ENCODE measurements around the gene TOX2.

TOX2 gene

GRCh38 chr20:43921227-43921780 lies 6.7 kb downstream of the TOX2 start:
- TF ChIP-seq CTCF (IDR thresholded peaks at IDR 0.05; ENCODE audit: borderline replicate concordance, insufficient read depth, low read depth, low read length), result no peak
- no peak overlapping the region for H3K4me3 ChIP-seq (ENCODE audit: low read depth, low read length)

- TF ChIP-seq CTCF (IDR thresholded peaks at IDR 0.05; ENCODE audit: borderline replicate concordance, insufficient read depth, low read depth, low read length), result no peak
- no peak overlapping the region for H3K4me3 ChIP-seq (ENCODE audit: low read depth, low read length)
Observed at GRCh38 chr20:43922614-43923013, 8.0 kb downstream of the TOX2 start.

- no peak overlapping the region for H3K4me3 ChIP-seq (ENCODE audit: low read depth, low read length)
- TF ChIP-seq CTCF (IDR thresholded peaks at IDR 0.05; ENCODE audit: borderline replicate concordance, insufficient read depth, low read depth, low read length), result no peak
Observed at GRCh38 chr20:43923322-43923721, 8.7 kb downstream of the TOX2 start.

GRCh38 chr20:43923917-43924316 lies 9.3 kb downstream of the TOX2 start:
- no peak for TF ChIP-seq CTCF (IDR thresholded peaks at IDR 0.05; ENCODE audit: borderline replicate concordance, insufficient read depth, low read depth, low read length)
- H3K4me3 ChIP-seq (ENCODE audit: low read depth, low read length), result no peak overlapping the region

GRCh38 chr20:43925215-43925614 lies 10.6 kb downstream of the TOX2 start:
- H3K4me3 ChIP-seq (ENCODE audit: low read depth, low read length), result no peak overlapping the region
- TF ChIP-seq CTCF (IDR thresholded peaks at IDR 0.05; ENCODE audit: borderline replicate concordance, insufficient read depth, low read depth, low read length), result no peak

GRCh38 chr20:43925801-43926200 lies 11.1 kb downstream of the TOX2 start:
- no peak overlapping the region for H3K4me3 ChIP-seq (ENCODE audit: low read depth, low read length)
- TF ChIP-seq CTCF (IDR thresholded peaks at IDR 0.05; ENCODE audit: borderline replicate concordance, insufficient read depth, low read depth, low read length), result 0 out of 2 replicates have a peak, but pooled peaks have one; percentile 9

GRCh38 chr20:43926287-43927050 lies 11.8 kb downstream of the TOX2 start:
- TF ChIP-seq CTCF (IDR thresholded peaks at IDR 0.05; ENCODE audit: borderline replicate concordance, insufficient read depth, low read depth, low read length), result no peak

More at GRCh38 chr20:43926287-43927050, 11.8 kb downstream of the TOX2 start:
- no peak overlapping the region for H3K4me3 ChIP-seq (ENCODE audit: low read depth, low read length)

Data from GM12875 (cell line).